WTC11 (cell line): ENCODE results near the gene NLRX1. TPM values are rescaled to one million over a fixed set of nuclear protein-coding genes. Genes with fewer than 3 reads are reported as not detected.

ENCODE experiments used
- ATAC-seq: fragments of 200-7000 bp; cut with Tn5 transposase; 2 replicates; pipeline ENCODE4 v1.10.0; 2021; ENCODE audit warnings: mild to moderate bottlenecking, moderate library complexity
- CTCF ChIA-PET: fragments of 300-600 bp; sonication (Branson Sonifier 250); formaldehyde crosslinking; loops from one replicate; lab custom pipeline; 2021; ENCODE audit warnings: antibody characterized with exemption; lab: Charles Lee
- POLR2A ChIA-PET: fragments of 350-600 bp; sonication (Branson Sonifier 250); formaldehyde crosslinking; loops from one replicate; lab custom pipeline; 2021; ENCODE audit warnings: antibody characterized with exemption; lab: Charles Lee
- DNase-seq: peaks from one replicate; pipeline ENCODE4 v3.0.0; 2021; ENCODE audit warnings: low spot score
- H3K27ac Mint-ChIP-seq: 2 replicates; pipeline ENCODE4 v1.8.0; 2021; ENCODE audit warnings: mixed read lengths
- H3K27me3 Mint-ChIP-seq: 2 replicates; pipeline ENCODE4 v1.8.0; 2021; ENCODE audit warnings: low read depth, mild to moderate bottlenecking, moderate library complexity, mixed read lengths
- H3K36me3 Mint-ChIP-seq: 2 replicates; pipeline ENCODE4 v1.8.0; 2021; ENCODE audit warnings: mixed read lengths
- H3K4me1 Mint-ChIP-seq: 2 replicates; pipeline ENCODE4 v1.8.0; 2022; ENCODE audit warnings: mixed read lengths
- H3K4me3 Mint-ChIP-seq: 2 replicates; pipeline ENCODE4 v1.8.0; 2021; ENCODE audit warnings: mild to moderate bottlenecking, moderate library complexity, mixed read lengths
- H3K9me3 Mint-ChIP-seq: 2 replicates; pipeline ENCODE4 v1.8.0; 2021; ENCODE audit warnings: mixed read lengths
- ELF4 ChIP-seq: sonication (generic); formaldehyde crosslinking; IDR thresholded peaks from 2 replicates; pipeline ENCODE4 v1.8.1; 2022; ENCODE audit warnings: low read depth, mild to moderate bottlenecking, moderate library complexity, missing genetic modification reagents
- EMX1 ChIP-seq: fragments of 250-450 bp; sonication (Bioruptor Pico); IDR thresholded peaks from 2 replicates; pipeline ENCODE4 v1.8.0; 2021; ENCODE audit warnings: mild to moderate bottlenecking
- FOXJ3 ChIP-seq: sonication (generic); formaldehyde crosslinking; IDR thresholded peaks from 2 replicates; pipeline ENCODE4 v1.9.0; 2021; ENCODE audit warnings: missing genetic modification reagents, mild to moderate bottlenecking, borderline replicate concordance
- FOXP1 ChIP-seq: sonication (generic); formaldehyde crosslinking; IDR thresholded peaks from 2 replicates; pipeline ENCODE4 v1.8.0; 2022; ENCODE audit warnings: missing genetic modification reagents, mild to moderate bottlenecking, moderate library complexity, borderline replicate concordance
- JAZF1 ChIP-seq: fragments of 250-450 bp; sonication (Bioruptor Pico); IDR thresholded peaks from 2 replicates; pipeline ENCODE4 v1.9.0; 2021; ENCODE audit warnings: moderate library complexity, mild to moderate bottlenecking, inconsistent platforms
- SMAD3 ChIP-seq: sonication (generic); formaldehyde crosslinking; IDR thresholded peaks from 2 replicates; pipeline ENCODE4 v1.8.0; 2022; ENCODE audit warnings: missing genetic modification reagents, mild to moderate bottlenecking, borderline replicate concordance
- SP1 ChIP-seq: sonication (generic); formaldehyde crosslinking; conservative IDR thresholded peaks from 2 replicates; pipeline ENCODE4 v1.8.1; 2022; ENCODE audit warnings: missing genetic modification reagents
- TP53 ChIP-seq: sonication (generic); formaldehyde crosslinking; IDR thresholded peaks from 2 replicates; pipeline ENCODE4 v1.8.1; 2023; ENCODE audit warnings: mild to moderate bottlenecking, missing genetic modification reagents
- total RNA-seq: library from RNA; stranded (reverse); gene quantifications from 3 replicates; pipeline ENCODE4 v1.2.3, GENCODE V29; 2021
- TF ChIP-seq, protein P1 (sequence below): fragments of 200-600 bp; IDR thresholded peaks from 2 replicates; pipeline ENCODE4 v1.8.0; 2022; ENCODE audit warnings: antibody characterized with exemption
- TF ChIP-seq, protein P2 (sequence below): fragments of 250-450 bp; sonication (Bioruptor Pico); IDR thresholded peaks from 2 replicates; pipeline ENCODE4 v1.9.0; 2021; ENCODE audit warnings: mild to moderate bottlenecking
- TF ChIP-seq, protein P3 (sequence below): sonication (generic); formaldehyde crosslinking; IDR thresholded peaks from 2 replicates; pipeline ENCODE4 v1.8.1; 2023; ENCODE audit warnings: mild to moderate bottlenecking, moderate library complexity, missing genetic modification reagents
- TF ChIP-seq, protein P4 (sequence below): sonication (generic); formaldehyde crosslinking; IDR thresholded peaks from 2 replicates; pipeline ENCODE4 v1.8.0; 2022; ENCODE audit warnings: mild to moderate bottlenecking, missing genetic modification reagents
- TF ChIP-seq, protein P5 (sequence below): fragments of 250-450 bp; sonication (Bioruptor Pico); conservative IDR thresholded peaks from 2 replicates; pipeline ENCODE4 v1.9.0; 2021; ENCODE audit warnings: mild to moderate bottlenecking
- TF ChIP-seq, protein P6 (sequence below): sonication (generic); formaldehyde crosslinking; IDR thresholded peaks from 2 replicates; pipeline ENCODE4 v1.8.0; 2023; ENCODE audit warnings: mild to moderate bottlenecking, missing genetic modification reagents

The NLRX1 gene
- total RNA-seq, 1 experiment from 2014 or later: 20.8 TPM

DNA sequence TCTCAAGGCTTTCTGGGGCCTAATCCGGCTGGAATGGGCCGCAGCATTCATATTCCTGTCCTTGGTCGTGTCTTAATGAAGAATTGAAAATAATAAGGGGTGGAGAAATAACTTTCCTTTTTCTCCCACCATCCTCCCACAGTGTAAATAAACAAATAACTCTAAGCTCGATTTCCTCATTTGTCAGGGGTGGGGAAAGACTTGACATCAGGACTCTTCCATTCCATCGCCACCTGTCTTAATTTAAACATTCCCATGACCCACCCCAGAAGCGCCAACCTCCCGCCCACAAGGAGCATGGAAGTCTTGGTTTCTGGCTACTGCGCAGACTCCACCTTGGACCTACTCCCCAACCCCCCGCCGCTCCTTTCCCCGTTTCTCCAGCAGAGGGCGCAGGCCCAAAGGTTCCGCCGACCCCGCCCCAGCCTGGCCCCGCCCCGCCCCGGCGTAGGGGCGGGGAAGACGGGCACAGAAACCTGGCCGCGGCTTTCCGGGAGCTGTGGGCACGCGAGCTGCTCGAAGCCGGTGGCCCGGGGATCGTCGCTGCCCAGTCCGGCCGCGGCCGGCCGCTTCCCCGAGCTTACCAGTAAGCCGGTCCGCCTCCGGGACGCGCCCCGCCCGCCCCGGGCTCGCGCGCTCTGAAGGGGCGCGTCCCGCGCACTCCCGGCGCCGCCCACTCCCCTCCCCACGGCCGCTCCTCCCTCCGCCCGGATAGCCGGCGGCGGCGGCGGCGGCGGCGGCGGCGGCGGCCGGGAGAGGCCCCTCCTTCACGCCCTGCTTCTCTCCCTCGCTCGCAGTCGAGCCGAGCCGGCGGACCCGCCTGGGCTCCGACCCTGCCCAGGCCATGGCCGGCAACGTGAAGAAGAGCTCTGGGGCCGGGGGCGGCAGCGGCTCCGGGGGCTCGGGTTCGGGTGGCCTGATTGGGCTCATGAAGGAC, 37.3 kb downstream of the NLRX1 start, which contains the start of gene CBL (continued):
- TF ChIP-seq, protein P1, sequence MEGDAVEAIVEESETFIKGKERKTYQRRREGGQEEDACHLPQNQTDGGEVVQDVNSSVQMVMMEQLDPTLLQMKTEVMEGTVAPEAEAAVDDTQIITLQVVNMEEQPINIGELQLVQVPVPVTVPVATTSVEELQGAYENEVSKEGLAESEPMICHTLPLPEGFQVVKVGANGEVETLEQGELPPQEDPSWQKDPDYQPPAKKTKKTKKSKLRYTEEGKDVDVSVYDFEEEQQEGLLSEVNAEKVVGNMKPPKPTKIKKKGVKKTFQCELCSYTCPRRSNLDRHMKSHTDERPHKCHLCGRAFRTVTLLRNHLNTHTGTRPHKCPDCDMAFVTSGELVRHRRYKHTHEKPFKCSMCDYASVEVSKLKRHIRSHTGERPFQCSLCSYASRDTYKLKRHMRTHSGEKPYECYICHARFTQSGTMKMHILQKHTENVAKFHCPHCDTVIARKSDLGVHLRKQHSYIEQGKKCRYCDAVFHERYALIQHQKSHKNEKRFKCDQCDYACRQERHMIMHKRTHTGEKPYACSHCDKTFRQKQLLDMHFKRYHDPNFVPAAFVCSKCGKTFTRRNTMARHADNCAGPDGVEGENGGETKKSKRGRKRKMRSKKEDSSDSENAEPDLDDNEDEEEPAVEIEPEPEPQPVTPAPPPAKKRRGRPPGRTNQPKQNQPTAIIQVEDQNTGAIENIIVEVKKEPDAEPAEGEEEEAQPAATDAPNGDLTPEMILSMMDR: peak; percentile 78
- TF ChIP-seq SMAD3 (CRISPR knock-in tag) (0 out of 2 replicates have a peak, but pooled peaks have one; percentile 37), FOXJ3 (CRISPR knock-in tag) (no peak), ELF4 (0 out of 2 replicates have a peak, but pooled peaks have one; percentile 43), SP1 (CRISPR knock-in tag) (peak; percentile 69; the same call in 1 of the 2 replicates), FOXP1 (peak; percentile 68; the same call in 1 of the 2 replicates), EMX1 (CRISPR knock-in tag) (no peak)
- TF ChIP-seq, protein P2, sequence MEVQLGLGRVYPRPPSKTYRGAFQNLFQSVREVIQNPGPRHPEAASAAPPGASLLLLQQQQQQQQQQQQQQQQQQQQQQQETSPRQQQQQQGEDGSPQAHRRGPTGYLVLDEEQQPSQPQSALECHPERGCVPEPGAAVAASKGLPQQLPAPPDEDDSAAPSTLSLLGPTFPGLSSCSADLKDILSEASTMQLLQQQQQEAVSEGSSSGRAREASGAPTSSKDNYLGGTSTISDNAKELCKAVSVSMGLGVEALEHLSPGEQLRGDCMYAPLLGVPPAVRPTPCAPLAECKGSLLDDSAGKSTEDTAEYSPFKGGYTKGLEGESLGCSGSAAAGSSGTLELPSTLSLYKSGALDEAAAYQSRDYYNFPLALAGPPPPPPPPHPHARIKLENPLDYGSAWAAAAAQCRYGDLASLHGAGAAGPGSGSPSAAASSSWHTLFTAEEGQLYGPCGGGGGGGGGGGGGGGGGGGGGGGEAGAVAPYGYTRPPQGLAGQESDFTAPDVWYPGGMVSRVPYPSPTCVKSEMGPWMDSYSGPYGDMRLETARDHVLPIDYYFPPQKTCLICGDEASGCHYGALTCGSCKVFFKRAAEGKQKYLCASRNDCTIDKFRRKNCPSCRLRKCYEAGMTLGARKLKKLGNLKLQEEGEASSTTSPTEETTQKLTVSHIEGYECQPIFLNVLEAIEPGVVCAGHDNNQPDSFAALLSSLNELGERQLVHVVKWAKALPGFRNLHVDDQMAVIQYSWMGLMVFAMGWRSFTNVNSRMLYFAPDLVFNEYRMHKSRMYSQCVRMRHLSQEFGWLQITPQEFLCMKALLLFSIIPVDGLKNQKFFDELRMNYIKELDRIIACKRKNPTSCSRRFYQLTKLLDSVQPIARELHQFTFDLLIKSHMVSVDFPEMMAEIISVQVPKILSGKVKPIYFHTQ (CRISPR knock-in tag): no peak
- TF ChIP-seq, protein P3, sequence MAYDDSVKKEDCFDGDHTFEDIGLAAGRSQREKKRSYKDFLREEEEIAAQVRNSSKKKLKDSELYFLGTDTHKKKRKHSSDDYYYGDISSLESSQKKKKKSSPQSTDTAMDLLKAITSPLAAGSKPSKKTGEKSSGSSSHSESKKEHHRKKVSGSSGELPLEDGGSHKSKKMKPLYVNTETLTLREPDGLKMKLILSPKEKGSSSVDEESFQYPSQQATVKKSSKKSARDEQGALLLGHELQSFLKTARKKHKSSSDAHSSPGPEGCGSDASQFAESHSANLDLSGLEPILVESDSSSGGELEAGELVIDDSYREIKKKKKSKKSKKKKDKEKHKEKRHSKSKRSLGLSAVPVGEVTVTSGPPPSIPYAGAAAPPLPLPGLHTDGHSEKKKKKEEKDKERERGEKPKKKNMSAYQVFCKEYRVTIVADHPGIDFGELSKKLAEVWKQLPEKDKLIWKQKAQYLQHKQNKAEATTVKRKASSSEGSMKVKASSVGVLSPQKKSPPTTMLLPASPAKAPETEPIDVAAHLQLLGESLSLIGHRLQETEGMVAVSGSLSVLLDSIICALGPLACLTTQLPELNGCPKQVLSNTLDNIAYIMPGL (CRISPR knock-in tag): peak; percentile 88
- TF ChIP-seq, protein P4, sequence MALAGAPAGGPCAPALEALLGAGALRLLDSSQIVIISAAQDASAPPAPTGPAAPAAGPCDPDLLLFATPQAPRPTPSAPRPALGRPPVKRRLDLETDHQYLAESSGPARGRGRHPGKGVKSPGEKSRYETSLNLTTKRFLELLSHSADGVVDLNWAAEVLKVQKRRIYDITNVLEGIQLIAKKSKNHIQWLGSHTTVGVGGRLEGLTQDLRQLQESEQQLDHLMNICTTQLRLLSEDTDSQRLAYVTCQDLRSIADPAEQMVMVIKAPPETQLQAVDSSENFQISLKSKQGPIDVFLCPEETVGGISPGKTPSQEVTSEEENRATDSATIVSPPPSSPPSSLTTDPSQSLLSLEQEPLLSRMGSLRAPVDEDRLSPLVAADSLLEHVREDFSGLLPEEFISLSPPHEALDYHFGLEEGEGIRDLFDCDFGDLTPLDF (CRISPR knock-in tag): no peak
- TF ChIP-seq, protein P5, sequence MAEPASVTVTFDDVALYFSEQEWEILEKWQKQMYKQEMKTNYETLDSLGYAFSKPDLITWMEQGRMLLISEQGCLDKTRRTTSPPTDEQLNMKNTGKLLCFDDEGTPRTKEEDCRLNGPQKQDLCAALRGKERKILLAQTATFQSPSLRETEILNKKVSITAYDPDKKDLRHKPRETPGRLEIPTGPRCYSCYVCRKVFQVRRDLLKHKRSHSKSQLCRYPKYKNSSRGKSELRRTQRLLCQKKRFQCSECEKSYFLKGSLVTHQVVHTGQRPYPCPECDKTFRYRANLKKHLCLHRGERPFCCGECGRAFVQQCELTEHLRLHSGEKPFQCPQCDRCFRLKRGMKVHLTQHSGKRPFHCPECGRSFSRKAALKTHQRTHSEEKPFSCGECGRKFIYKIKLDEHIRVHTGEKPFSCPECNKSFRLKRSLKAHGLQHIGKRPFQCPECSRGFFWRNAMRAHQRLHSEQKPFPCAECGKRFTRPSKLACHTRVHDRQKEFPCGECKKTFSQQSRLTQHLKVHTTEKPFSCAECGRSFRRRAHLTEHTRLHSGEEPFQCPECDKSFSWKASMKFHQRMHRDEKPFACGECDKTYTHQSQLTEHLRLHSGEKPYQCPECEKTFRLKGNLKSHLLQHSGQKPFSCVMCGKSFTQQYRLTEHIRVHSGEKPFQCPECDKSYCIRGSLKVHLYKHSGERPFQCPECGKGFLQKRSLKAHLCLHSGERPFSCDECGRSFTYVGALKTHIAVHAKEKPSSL (CRISPR knock-in tag): no peak

DNA sequence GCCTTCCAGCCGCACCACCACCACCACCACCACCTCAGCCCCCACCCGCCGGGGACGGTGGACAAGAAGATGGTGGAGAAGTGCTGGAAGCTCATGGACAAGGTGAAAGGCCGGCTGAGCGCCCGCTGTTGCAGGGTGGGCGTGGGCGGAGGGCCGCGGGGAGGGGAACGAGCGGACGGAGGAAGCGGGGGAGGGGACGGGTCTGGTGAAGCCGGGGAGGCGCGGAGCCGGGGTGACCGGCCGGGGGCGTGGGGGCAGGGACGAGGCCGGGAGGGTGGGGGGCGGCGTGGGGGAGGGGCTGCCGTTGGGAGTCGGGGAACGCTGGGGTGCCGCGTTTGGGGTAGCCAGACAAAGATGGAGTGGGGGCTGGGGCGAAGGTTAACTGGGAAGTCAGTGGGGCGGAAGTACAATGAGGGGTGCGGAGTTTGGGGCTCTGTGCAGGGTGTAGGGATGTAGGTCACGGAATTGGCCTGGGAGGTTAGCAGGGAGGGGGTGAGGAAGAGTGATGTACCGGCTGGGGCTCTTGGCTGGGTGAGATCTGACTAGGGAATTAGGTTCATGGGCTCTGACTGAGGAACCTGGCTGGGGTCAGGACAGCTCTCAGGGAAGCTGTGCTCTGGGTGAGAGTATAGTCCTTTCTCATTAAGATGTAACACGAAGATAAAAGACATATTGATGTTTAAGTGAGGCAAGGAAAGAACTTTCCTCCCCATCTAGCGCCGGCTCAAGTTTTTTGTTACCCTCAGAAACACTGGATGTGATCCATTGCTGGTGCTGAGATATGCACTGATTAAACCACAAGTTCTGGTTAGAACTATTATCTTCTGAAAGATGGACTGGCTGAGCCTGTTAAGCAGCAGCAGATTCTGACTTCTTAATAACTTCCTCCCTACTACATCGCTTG, 38.2 kb downstream of the NLRX1 start:
- ChIA-PET POLR2A (interaction anchor here (0.5 to 1.5 kb wide), 9 partner anchors 9 to 139 kb away, joined by 3 to 5 read pairs (median 4); partner anchors contain the start of genes NLRX1 and VPS11), CTCF (interaction anchor here (0.6 to 2.8 kb wide), 47 partner anchors 9 to 586 kb away, joined by 3 to 27 read pairs (median 5); partner anchors contain the start of genes ABCG4, C1QTNF5, C2CD2L and DPAGT1)
- H3K27me3 Mint-ChIP-seq: no peaks in the 10 kb centered on the region
- no peaks in the 10 kb centered on the region for H3K9me3 Mint-ChIP-seq
- H3K4me3 Mint-ChIP-seq: peak overlapping the region; percentile 95
- peak overlapping the region; percentile 96 for H3K27ac Mint-ChIP-seq
- peaks cover 3% of the 10 kb centered on the region; the same call in 1 of the 2 replicates for H3K36me3 Mint-ChIP-seq
- peak; percentile 68 for DNase-seq
- peaks cover 39% of the 10 kb centered on the region for H3K4me1 Mint-ChIP-seq
- ATAC-seq: peak; percentile 43
- TF ChIP-seq TP53 (no peak), JAZF1 (no peak)
- TF ChIP-seq, protein P5 (CRISPR knock-in tag): no peak
- TF ChIP-seq, protein P6, sequence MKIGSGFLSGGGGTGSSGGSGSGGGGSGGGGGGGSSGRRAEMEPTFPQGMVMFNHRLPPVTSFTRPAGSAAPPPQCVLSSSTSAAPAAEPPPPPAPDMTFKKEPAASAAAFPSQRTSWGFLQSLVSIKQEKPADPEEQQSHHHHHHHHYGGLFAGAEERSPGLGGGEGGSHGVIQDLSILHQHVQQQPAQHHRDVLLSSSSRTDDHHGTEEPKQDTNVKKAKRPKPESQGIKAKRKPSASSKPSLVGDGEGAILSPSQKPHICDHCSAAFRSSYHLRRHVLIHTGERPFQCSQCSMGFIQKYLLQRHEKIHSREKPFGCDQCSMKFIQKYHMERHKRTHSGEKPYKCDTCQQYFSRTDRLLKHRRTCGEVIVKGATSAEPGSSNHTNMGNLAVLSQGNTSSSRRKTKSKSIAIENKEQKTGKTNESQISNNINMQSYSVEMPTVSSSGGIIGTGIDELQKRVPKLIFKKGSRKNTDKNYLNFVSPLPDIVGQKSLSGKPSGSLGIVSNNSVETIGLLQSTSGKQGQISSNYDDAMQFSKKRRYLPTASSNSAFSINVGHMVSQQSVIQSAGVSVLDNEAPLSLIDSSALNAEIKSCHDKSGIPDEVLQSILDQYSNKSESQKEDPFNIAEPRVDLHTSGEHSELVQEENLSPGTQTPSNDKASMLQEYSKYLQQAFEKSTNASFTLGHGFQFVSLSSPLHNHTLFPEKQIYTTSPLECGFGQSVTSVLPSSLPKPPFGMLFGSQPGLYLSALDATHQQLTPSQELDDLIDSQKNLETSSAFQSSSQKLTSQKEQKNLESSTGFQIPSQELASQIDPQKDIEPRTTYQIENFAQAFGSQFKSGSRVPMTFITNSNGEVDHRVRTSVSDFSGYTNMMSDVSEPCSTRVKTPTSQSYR (CRISPR knock-in tag): peak; percentile 80
